AG20443 (cell line): ENCODE measurements around the gene DLG2.
"Not testable (repeated sequence)": the region's sequence is repeated elsewhere in the genome, so short reads cannot be mapped to it uniquely, and the experiment has no call there.

Experiments used
- DNase-seq: peaks from one replicate; pipeline ENCODE4 v3.0.0; 2012; ENCODE audit warnings: low spot score, mixed read lengths

Gene DLG2

GRCh38 chr11:84901991-84902390, 725.2 kb downstream of the DLG2 start:
- peak; percentile 79 for DNase-seq

GRCh38 chr11:84899740-84900139, 727.4 kb downstream of the DLG2 start:
- DNase-seq: no peak

- DNase-seq: no peak
Measured at GRCh38 chr11:84899134-84899533, 728.0 kb downstream of the DLG2 start.

GRCh38 chr11:84894666-84895065, 732.5 kb downstream of the DLG2 start:
- DNase-seq: no peak

DNA sequence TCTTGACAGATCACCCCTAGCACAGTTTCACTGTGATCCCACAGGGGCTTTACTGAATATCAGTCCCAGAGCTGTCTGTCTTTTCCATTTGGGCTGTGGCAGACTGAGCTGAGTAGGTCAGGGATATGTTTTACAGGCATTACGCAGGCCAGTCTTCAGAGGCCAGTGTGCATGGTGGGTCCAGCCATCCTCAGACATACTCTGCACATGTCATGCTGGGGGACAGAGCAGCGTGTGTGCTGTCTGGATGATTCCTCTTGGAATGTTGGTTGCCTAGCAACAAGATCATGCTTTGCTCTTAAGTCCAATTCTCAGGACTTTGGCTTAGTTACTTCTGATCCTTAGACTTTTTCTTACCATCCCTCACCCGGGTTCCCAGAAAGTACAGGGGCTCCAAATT, 736.5 kb downstream of the DLG2 start:
- DNase-seq: no peak

DNA sequence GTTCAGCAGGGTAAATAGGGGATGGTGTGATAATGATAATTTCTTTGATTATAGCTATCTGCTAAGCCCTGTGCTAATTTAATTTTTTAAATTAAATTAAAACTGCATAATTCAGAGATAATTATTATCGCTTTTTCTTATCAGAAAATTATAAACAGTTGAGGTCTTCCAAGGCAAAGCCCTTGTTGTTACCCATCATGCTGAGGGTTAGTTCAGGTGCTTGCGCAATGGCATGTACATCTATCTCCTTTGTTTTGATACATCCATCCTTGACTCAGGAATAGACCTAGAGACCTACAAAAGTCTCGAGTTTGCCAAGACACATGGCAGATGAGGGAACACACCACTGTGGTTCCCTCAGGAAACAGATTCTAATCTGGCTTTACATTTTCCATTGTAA, 737.6 kb downstream of the DLG2 start:
- DNase-seq: no peak

- no peak for DNase-seq
Measured at GRCh38 chr11:84887055-84887629, 740.0 kb downstream of the DLG2 start.

DNA sequence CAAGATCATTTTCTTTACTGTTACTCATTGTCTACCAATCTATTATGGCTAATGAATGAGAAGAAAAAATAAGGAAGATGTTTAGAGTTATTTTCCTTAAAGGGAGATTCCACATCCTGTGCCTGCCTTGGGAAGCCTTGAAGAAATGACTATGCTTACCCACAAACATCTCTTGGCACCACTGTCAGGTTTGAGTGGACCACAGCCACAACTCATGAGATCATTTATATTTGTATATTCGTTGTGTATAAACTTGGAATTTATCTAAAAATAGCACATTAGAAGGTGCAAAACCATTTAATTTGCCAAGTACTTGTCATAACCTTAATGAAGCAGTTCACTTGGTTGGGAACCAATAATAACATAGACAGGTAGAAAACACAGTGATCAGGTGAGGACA, 740.8 kb downstream of the DLG2 start:
- peak; percentile 66 for DNase-seq

DNA sequence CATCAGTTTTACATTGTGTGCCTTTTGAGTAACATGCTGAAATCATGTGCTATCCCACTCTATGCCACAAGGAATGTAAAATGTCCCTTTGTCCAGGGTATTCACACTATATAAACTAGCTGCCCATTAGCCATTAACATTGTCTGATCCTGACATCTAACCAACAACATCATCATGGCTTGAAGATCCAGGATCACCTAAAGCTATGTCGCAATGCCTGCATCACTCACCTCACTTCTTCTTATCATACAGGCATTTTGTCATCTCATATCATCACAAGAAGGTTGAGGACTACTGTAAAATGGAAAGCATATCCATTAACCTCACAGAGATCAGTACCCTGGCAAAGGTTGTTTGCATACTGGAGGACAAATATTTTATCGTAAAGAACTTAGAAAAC, 742.3 kb downstream of the DLG2 start:
- DNase-seq: no peak

DNA sequence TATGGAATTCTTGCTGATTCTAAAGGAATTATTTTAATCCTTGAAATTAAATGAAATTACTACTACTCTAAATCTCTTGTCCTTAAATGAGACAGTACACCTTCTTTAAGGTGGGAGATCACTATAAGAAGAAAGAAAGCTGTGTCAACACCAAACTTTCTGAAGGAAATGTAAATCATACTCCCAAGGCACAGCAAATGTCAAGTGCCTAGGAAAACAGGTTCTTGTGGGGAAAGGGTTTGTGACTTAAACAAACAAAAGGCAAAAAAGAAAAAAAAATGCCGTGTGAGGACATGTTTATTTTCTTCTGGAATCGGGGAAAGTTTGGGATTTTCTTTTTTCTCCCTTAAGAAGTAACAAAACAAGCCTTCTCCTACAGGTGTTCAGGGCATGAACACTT, 745.1 kb downstream of the DLG2 start:
- no peak for DNase-seq

DNA sequence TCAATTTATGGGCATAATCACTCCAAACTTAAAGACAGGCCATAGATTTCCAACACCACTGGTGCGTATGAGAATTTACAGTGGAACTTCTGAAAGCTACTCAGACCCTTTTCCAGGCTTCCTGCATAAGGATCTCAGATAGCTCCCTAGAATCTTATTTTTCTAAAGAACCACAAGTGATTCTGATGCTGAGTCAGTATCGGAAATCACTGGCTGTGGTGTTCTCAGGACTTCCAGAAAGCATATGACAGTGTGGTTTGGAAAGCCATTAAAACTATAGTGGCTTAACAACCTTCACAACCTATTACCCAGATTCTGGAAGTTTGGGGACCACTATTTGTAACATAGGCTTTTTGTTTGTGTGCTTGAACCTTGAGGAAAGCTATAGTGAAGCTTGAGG, 756.0 kb downstream of the DLG2 start:
- no peak for DNase-seq

DNA sequence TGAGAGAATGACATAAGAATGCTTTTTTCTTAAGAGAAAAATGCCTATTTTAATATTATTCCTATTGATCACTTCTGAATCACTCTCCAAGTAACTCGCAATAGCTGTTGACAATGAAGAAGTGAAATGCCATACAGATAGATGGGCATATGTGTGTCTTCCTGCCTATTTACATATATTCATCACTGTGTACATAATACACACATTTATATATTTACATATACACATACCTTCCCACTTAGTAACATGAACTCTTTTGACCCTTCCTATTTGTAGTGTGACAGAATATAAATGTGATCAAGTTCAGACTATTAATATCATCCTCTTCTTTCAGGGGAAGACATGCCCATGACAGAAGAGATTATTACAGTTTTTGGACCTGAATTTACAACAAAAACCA, 756.7 kb downstream of the DLG2 start:
- DNase-seq: no peak

DNA sequence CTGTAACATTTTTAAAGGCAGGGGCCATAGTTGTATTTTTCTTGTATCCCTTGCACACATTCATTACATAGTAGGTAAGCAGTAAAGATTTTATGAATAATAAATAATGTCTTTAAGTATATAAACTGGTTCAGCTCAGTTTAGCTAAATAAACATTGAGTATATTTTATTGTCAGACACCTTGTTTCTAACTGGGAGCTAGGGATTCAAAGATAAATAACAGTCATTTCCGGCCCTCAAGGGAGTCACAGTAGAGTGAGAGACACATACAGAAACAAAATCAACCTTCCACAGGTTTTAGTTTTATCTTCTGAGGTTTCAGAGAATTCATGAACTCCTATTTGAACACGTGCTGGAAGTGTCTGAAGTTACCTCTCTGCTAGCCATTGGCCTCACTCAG, 760.2 kb downstream of the DLG2 start:
- no peak for DNase-seq

DNA sequence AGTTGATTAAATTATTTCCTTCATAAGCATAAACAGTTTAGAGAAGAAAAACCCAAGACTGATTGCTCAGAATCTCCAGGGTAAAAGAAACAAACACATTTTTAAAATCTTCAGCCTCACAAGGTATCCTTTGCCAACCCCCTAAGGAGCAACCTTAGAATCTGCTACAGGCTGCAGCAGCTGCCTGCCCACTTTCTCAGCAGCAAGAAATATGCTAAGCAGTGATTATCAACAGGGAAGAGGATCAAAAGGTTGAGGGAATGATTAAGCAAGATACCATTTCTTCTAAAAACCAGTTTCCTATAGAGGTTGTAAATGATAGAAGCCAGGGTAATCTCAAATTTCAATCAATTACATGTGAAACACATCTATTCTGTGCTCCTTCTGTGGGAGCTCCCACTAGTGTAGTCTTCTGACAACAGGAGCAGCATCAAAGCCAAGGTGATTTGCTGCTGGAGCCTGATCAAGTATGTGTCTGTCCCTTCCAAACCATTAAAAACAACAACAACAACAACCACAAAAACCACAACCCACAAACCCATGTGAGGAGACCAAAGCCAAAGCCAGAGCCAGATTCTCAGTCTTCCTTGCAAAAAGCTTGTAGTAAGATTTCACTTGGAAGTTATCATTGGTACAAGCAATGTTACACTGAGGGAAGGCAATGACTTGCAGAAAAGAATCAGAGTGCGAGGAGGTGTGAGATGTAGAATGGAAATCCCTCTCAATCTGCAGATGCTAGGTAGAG, 761.2 kb downstream of the DLG2 start:
- DNase-seq: no peak

DNA sequence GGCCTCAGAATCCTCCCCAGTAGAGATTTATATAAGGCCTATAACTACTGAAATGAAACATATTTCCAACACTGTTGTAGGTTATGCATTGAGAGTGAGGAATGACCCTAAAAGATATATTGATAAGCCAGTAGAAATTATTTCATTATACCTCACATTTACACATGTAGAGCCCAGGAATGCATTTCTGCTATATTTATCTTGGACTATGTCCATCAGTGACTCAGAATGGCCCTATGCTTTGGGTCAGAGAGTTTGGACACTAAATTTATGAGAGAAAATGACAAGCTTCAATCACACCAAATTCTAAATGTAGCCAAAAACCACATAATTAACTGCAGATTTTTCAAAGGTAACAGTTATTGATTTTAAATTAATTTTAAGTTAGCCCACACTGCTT, 761.9 kb downstream of the DLG2 start:
- no peak for DNase-seq

- DNase-seq: no peak
Measured at GRCh38 chr11:84857746-84858145, 769.4 kb downstream of the DLG2 start.

GRCh38 chr11:84855508-84856245, 771.5 kb downstream of the DLG2 start:
- DNase-seq: peak; percentile 65

- DNase-seq: no peak
Measured at GRCh38 chr11:84854498-84854880, 772.7 kb downstream of the DLG2 start.

- DNase-seq: no peak
Measured at GRCh38 chr11:84853841-84854497, 773.2 kb downstream of the DLG2 start.

GRCh38 chr11:84847842-84848241, 779.3 kb downstream of the DLG2 start:
- DNase-seq: no peak

DNA sequence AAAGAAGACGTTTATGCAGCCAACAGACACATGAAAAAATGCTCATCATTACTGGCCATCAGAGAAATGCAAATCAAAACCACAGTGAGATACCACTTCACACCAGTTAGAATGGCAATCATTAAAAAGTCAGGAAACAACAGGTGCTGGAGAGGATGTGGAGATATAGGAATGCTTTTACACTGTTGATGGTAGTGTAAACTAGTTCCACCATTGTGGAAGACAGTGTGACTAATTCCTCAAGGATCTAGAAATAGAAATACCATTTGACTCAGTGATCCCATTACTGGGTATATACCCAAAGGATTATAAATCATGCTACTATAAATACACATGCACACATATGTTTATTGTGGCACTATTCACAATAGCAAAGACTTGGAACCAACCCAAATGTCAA, 786.9 kb downstream of the DLG2 start:
- not testable (repeated sequence) for DNase-seq

- DNase-seq: no peak
Measured at GRCh38 chr11:84837402-84838069, 789.6 kb downstream of the DLG2 start.
